ENCODE measurements around the gene RASGRF1. TPM values are rescaled to one million over a fixed set of nuclear protein-coding genes. Genes with fewer than 3 reads are reported as not detected.

RASGRF1 gene
- total and polyA plus RNA-seq, 12 donors: under 0.01 to 0.86 (median 0.37) TPM; not detected in 9

DNA sequence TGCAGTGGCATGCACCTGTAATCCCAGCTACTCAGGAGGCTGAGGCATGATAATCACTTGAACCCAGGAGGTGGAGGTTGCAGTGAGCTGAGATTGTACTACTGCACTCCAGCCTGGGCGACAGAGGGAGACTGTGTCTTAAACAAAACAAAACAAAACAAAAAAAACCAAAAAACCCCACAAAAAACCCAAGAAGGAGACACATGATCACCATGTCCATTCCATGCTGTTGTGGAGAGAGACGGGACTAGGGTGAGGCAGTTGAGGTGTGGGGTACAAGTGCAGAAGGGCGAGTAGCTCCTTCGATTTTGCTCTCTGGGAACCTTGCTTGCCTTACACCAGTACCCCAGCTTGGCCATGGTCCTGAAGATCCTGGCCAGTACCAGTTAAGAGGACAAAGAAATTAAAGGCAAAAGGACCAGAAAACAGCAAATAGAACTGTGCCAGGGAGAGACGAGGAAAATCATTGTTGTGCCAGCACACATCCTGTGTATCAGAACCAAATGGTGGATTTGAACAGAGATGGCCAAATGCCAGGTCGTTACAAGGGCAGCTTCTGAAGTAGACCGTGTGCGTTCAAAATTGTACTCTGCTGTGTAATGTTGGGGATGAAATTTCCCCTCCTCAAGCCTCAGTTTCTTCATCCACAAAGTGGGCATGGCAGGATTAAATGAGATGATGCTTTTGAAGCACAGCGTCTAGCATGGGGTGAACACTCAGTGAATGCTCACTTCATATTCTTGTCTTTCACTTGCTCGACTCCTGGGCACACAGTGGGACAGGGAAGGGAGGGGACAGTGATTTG lies 102.8 kb downstream of the RASGRF1 start:
- H3K36me3 ChIP-seq: no peaks in the 10 kb centered on the region
- 80 to 85% methylated on average over 10 of the region's 10 CpGs for WGBS, 2 donors
- no peak overlapping the region for H3K4me3 ChIP-seq
- TF ChIP-seq, protein P1, sequence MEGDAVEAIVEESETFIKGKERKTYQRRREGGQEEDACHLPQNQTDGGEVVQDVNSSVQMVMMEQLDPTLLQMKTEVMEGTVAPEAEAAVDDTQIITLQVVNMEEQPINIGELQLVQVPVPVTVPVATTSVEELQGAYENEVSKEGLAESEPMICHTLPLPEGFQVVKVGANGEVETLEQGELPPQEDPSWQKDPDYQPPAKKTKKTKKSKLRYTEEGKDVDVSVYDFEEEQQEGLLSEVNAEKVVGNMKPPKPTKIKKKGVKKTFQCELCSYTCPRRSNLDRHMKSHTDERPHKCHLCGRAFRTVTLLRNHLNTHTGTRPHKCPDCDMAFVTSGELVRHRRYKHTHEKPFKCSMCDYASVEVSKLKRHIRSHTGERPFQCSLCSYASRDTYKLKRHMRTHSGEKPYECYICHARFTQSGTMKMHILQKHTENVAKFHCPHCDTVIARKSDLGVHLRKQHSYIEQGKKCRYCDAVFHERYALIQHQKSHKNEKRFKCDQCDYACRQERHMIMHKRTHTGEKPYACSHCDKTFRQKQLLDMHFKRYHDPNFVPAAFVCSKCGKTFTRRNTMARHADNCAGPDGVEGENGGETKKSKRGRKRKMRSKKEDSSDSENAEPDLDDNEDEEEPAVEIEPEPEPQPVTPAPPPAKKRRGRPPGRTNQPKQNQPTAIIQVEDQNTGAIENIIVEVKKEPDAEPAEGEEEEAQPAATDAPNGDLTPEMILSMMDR (IDR thresholded peaks at IDR 0.05): no peak
- ATAC-seq (peak in 2 of 8 donors; percentile 9 to 10), DNase-seq (no peak)
- peak overlapping the region in 2 of 10 donors; percentile 45 to 74 for H3K27ac ChIP-seq
- H3K27me3 ChIP-seq: no peaks in the 10 kb centered on the region
- H3K9me3 ChIP-seq: no peaks in the 10 kb centered on the region
- intact Hi-C loops (cut with DNase I): loop anchor here in 2 of 10 donors (10.0 kb wide), 2 partner anchors 73 to 553 kb away; partner anchors contain the start of gene IREB2 (in 1 of the 2)
- peaks cover 0 to 33% (median 9%) of the 10 kb centered on the region in 9 donors for H3K4me1 ChIP-seq

DNA sequence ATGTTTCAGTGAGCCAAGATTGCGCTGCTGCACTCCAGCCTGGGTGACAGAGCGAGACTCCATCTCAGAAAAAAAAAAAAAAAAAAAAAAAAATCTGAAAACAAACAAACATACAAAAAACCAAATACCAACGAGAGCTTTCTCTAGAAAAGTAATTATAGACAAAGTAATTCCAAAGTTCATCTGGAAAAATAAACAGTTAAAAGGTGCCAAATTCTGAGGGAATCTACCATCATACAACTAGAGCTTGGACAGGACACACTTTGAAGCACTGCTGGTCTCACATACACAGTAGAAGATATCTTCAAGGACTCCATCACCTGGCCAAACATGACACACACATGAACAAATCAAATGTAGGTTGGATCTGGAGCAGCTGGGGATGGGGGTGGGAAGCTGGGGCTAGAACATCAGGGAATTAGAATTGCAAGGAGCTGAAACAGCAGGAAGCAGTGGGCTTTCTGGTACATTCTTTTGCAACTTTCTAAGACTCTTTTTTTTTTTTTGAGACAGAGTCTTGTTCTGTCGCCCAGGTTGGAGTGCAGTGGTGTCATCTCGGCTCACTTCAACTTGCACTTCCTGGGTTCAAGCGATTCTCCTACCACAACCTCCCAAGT lies 104.6 kb downstream of the RASGRF1 start:
- Histone ChIP-seq H3K36me3 (no peaks in the 10 kb centered on the region), H3K4me1 (peaks cover 0 to 42% (median 9%) of the 10 kb centered on the region in 9 donors), H3K27ac (no peak overlapping the region), H3K4me3 (no peak overlapping the region), H3K9me3 (no peaks in the 10 kb centered on the region), H3K27me3 (no peaks in the 10 kb centered on the region)
- no peak for ATAC-seq
- intact Hi-C loops (cut with DNase I): loop anchor here in 2 of 10 donors (10.0 kb wide), 2 partner anchors 71 to 551 kb away; partner anchors contain the start of gene IREB2 (in 1 of the 2)
- TF ChIP-seq, protein P1 (IDR thresholded peaks at IDR 0.05): no peak
- 84% methylated on average over 6 of the region's 6 CpGs for WGBS, 2 donors
- no peak for DNase-seq

DNA sequence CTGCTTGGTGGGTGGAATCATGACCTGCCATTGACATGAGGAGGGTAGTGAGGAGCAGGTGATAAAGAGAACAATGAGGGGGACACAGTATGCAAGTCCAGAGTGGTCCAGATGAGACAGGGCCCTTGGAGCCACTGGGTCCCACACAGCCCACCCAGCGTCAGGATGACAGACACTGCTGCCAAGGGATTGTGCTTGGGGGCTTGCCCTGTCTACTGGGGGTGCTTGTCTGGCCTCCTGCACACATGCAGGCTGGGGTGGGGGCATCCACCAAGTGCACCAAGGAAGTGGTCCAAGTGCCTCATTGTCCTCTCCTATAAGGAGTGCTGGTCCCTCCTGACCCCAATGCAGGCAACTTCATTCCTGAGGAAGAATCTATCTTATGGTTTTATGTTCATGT lies 106.5 kb downstream of the RASGRF1 start:
- H3K4me3 ChIP-seq: no peak overlapping the region
- no peaks in the 10 kb centered on the region for H3K9me3 ChIP-seq
- intact Hi-C loops (cut with DNase I): loop anchor here in 5 of 10 donors (5.0 to 10.0 kb wide), 3 partner anchors 69 to 549 kb away; partner anchors contain the start of gene IREB2 (in 1 of the 5)
- DNase-seq (no peak), ATAC-seq (no peak)
- 93 to 94% methylated on average over 1 of the region's 1 CpG for WGBS, 2 donors
- H3K27me3 ChIP-seq: no peaks in the 10 kb centered on the region
- H3K27ac ChIP-seq: no peak overlapping the region
- TF ChIP-seq, protein P1 (IDR thresholded peaks at IDR 0.05): no peak
- no peaks in the 10 kb centered on the region for H3K36me3 ChIP-seq
- H3K4me1 ChIP-seq: peaks cover 0 to 43% (median 8%) of the 10 kb centered on the region in 9 donors

DNA sequence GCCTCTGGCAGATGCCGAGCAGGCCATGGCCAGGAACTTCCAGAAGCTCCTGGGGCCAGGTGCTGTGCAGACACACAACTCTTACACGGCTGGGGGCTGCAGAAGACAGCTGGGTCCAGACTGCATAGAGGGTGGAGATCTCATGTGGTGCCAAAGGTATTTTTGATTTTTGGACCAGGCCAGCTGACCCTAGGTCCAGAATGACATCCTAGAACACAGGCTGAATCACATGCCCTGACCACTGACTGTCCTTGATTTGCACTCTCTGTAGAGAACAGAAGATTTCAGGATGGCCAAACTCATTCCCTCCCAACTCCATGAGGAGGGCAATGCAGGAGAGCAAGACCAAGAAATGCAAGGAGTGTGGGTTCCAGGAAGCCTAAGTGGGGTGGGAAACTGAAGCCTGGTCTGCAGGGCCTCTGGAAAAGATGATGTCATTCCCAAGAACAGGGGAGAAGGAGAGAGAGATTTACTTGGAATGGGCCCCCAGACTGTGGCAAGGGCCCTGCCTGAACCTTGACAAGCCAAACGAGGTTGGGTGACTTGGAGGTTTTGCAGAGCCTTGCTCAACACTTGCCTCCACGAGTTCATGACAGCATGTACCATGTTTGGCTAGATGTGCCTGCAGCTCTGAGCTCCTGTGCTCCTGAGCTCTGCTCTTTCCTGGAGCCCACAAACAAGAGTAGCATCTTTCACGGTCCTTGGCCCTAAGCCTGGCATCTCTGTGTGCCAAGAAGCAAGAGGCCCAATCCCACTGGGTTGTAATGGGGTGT lies 107.2 kb downstream of the RASGRF1 start:
- WGBS, 2 donors: 74 to 76% methylated on average over 5 of the region's 5 CpGs
- Histone ChIP-seq H3K4me1 (peaks cover 0 to 38% (median 8%) of the 10 kb centered on the region in 9 donors), H3K9me3 (no peaks in the 10 kb centered on the region), H3K27ac (peak overlapping the region in 1 of 10 donors; percentile 60), H3K27me3 (no peaks in the 10 kb centered on the region), H3K36me3 (no peaks in the 10 kb centered on the region), H3K4me3 (no peak overlapping the region)
- TF ChIP-seq, protein P1 (IDR thresholded peaks at IDR 0.05): no peak
- intact Hi-C loops (cut with DNase I): loop anchor here in 5 of 10 donors (5.0 to 10.0 kb wide), 3 partner anchors 69 to 549 kb away; partner anchors contain the start of gene IREB2 (in 1 of the 5)
- ATAC-seq (no peak), DNase-seq (no peak)

Measured in heart right ventricle (tissue), 16 donors.